Measurements from ENCODE around the gene VSIG10L.
A peak's percentile ranks its signal among the peaks of the same experiment; 100 is the strongest.

Gene VSIG10L

DNA sequence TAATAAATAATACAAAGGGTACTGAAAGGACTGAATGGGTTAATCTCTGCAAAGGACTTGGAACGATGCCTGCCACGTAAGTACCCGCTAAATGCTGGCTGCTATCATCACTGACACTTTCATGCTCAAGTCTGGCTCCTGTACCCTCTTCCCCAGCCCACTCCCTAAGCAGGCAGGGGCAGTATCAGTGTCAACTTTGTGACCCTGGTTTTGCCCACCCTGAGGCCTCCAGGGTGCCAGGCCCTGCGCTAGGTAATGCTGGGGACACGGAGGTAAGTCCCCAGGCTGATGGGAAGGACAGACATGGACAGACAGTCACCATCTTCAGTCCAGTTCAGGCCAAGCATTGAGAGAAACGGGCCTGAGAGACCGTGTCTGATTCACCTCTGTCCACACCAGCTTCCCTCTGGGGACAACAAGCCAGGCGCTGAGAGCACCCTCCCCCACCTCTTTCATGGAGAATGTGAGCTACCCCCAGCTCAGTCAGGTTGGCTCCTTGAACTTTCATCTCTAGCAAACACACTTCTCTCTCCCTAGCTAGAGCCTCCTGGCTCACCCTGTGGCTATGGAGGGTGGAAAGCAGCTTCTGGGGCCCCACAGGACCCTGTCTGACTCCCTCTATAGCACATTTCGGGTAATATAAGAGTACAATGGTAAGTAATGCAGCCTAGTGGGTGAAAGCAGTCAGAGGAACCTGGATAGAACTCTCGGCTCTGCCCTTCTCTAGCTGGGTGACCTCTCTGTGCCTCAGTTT, 23.4 kb upstream of the VSIG10L start:
- DNase-seq, result no peak

DNA sequence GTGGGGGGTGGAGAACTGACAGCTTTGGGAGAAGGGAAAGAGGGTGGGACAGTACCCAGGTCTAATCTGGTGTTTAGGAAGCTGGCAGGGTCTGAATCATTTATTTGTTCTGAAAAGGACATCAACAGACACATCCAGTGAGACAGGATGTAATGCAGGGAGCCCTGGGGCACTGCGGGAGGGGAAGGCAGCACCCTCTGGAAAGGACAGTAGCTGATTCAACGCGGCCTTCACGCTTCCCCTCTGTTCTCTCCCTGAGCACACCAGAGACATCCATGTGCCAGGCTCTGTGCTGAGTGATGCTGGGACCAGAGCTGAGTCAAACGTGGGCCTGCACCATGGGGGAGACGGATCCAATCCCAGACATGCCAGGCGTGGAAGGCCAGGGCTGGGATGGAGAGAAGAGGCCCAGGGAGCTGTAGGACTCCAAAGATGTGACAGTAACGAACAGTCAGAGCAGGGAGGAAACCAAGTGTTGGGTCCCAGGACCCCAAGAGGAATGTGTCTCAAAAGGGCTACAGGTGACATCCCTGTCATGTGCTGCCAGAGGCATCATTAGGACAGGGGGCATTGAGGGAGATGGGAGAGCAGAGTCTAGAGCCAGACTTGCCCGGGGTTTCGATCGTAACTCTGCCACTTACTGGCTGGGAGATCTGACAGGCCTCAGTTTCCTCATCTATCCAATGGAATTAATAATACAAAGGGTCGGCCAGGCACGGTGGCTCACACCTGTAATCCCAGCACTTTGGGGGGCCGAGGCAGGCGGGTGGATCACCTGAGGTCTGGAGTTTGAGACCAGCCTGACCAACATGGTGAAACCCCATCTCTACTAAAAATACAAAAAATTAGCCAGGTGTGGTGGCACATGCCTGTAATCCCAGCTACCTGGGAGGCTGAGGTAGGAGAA, 22.5 kb upstream of the VSIG10L start:
- no peak for DNase-seq

DNA sequence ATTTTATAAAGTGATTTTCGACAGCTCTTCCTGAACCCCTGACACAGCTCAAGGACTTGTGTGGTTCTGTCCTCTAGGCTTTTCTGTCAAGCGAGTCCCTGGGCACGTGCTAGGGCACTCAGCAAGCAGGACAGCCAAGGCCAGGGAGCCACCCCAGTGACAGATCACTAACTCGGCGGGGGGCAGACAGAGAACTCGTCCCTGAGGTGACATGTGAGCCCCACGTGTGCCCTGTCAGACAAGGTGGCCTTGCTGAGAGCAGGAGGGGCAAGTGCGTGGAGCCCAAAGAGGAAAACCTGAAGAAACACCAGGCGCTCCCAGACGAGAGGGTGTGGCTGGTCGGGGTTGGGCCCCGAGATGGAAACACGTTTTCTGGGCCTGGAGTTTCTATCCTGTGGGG, 19.3 kb upstream of the VSIG10L start:
- DNase-seq, result no peak

DNA sequence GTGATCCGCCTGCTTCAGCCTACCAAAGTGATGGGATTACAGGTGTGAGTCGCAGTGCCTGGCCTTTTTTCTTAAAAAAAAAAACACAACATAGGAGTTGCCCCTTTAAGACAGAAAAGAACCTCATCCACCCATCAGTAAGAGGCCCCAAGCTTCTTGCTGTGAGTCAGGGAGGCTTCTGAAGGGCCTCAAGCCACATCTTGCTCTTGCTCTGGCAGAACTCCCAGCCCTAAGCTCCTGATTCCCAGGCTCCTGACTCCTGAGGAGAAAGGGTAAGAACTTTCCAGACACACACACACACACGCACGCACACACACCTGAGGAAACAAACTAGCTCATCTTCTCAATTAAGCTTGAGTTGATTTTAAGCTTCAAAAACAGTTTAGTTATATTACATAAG, 17.4 kb upstream of the VSIG10L start:
- DNase-seq, result no peak

DNA sequence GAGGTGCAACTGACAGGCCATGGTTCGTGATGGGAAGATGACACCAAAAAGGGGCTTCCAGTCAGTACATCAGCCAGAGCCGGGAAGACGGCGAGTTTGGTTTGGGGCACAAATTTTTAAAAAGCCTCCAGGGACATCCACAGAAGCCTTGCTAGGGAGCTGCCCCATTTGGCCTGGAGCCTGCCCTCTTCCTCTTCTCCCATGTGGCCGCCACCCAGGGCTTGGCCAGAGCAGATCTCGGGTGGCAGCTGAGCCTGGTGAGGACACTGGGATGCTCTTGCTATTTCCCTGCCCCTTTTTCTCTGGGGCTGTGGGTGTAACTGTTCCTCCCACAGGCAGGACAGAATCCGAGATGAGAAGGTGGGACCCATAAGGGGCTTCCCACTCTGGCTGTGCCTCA, 16.0 kb upstream of the VSIG10L start:
- no peak for DNase-seq

DNA sequence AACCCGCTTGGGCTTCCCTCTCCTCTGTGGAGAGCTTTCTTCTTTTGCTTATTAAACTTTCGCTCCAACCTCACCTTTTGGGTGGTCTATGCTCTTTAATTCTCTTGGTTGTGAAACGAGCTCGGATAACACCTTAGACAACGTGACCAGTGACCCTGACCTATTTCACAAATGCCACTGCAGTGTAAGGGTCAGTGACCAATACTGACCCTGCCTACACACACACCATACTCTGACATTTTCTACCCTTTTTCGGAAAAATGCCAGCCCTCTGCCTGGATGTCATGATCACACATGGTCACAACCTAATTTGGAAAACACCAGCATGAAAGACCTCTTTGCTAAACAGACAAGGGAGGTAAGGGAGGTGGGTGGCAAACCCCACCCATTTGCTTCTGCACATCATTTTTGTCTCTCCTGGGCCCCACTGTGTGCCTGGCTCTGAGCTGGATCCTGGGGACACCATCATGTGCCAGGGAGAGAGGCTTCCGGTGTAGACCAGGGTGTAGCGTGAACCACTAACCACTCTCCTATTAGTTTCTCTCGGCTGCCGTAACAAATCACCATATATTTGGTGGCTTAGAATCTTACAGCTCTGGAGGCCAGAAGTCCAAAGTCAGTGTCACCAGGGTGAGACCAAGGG, 14.3 kb upstream of the VSIG10L start:
- DNase-seq, result no peak

DNA sequence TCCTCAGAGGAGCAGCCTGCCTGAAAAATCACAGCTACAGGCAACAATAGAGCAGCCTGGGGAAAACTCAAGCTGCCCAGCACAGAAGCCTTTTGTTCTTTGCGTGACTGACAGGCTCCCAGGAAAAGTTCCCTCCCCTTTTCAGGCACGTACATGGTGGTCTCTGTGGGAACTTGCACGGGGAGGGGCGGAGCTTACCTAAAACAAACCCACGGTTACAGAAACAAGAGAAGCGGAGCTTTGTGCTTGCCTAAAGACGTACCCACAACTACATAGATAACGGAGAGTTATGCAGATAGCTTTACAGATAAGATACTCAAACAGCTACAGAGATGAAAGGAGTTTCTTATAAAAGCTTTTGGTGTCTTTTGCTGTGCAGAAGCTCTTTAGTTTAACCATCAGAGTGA, 12.8 kb upstream of the VSIG10L start:
- DNase-seq, result no peak

DNA sequence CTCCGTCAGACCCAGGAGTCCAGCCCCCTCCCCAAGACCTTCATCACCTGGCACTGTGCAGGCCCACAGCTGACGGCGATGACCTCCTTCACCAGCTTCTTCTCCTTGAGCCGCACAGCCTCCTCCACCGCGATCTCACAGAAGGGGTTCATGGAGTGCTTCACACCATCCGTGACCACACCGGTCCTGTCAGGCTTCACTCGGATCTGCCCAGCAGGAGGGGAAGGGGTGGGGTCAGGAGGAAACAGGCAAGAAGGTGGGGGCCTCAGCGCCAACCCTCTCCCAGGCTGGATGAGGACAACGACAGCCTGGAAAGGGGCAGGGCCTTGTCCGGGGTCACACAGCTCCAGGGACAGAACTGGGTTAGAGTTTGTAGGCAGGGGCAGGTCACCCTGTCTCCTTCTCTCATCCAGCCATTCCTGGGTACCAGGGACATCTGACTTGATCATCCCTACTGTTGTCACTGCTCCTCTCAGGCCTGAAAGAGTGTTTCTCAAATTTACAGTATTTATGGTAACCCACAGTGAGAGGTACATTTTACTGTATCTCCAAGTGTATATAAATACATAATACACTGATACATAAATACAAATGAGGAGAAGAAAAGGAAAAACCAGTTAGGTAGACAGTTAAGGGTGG, 12.3 kb upstream of the VSIG10L start:
- no peak for DNase-seq

DNA sequence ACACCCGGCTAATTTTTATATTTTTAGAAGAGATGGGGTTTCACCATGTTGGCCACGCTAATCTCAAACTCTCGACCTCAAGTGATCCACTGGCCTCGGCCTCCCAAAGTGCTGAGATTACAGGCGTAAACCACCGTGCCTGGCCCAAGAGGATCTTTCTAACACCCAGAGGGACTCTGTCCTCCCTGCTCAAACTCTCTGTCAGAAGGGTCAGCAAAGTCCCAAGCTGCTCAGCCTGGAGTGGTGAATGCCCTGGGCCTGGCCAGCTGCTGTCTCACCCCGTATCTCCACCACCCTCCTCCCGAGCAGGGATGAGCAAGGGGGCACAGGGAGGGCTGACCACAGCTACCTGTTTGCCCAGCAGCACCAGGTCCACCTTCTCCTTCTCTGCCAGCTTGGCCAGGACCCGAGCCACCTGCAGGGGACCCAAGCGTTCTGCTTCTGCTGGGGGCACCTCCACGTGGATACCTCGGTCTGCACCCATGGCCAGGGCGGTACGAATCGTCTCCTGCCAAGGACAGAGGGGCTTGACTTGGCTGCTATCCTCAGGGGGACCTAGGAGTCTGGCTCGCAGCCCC, 10.9 kb upstream of the VSIG10L start:
- DNase-seq, result no peak

DNA sequence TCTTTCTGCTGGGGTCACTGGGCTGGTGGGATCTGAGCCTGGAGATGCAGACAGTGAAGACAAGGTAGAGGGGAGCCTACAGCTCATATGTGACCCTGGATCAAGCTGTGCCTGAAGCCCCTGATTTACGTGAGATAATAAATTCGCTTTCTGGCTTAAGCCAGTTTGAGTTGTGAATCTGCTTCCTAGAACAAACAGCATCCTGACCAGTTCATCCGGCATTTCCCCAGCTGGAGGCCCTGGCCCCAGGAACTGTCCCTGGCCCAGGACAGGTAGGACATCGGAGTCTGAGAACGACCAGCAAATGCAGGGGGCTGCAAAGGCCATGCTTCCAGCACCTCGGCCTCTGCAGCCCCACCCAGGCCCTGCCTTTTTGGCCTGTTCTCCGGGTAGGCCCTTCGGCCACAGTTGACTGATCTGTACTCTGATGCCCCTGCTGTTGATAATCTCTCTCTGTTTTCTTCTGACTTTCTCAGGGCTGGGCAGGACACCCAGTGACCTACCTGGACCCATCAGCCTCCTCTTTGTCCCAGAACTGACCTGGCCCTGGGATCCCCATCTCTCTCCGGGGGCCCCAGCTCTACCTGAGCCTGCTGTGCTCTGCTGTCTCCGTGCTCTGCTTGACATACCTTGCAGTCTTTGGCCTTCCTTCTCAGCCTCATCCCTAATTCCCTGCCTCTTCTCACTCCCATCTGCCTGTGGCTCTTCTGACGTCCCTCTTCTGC, 9.5 kb upstream of the VSIG10L start:
- no peak for DNase-seq

DNA sequence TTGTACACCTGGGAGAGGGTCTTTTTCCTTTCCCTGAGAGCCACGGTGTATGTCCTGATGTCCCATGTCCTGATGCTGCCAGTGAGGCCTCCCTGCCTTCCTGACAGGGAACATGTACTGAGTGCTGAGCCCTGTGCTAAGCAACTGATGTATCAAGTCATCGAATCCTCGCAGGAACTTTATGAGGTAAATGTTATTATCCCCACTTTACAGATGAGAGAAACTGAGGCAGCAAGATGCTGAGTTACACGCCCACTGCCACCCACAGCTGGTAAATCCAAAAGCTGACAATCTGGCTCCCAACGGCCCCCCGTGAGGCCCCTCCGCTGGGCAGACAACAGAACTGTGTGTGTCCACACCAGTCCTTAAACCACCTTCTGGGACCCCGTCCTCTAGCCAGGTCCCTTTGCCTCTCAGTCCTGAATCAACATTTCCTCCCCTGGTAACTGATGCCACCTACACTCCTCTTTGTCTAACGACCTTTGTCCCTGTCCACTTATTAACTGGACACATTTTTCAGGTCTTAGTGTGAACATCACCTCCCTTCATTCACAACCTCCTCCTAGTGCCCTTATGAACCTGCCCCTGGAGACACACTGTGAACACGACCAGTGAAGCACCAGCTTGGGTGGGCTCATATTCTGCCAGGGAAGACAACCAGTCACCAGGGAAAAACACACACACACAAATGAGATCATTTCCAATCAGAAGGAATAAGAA, 5.4 kb upstream of the VSIG10L start:
- no peak for DNase-seq

DNA sequence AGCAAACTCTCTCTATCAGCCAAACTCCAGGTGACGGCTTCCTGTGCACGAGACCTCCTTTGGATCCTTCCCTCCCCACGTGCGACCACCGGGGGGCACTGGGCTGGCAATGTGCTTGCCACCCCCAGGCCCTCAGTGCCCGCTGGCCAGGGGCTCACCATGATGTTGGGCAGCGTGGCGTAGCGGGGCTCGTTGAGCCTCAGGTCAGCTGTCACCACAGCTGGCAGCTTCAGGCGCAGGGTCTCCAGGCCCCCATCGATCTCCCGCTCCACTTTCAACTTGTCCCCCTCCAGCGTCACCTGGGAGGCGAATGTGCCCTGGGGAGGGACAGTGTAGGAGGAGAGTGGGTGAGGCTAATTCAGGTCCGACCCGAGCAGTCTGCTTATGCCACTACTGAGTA, 4.8 kb upstream of the VSIG10L start:
- no peak for DNase-seq

DNA sequence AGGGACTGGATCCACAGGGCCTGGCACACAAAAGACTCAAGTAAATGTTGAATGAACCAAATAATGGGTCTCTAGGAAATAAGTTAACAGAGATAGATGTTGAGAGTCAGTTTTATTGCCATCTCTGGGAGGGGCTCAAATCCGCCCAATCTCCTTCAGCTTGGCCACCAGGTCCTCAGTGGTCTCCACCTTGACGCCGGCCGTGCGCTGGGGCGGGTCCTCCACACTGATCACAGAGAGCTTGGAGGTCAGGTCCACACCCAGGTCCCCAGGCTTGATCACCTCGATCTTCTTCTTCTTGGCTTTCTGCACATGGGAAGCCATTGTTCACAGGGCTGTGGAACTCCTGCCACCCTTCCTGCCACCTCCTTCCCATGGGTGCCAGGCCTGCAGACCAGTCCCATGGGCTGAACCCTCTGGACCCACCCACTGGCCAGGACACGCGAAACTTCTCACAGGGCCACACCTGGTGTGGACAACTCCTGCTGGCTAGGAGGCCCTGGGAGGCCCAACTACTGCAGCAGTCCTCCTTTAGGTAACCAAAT, 3.2 kb upstream of the VSIG10L start:
- DNase-seq, result no peak

DNA sequence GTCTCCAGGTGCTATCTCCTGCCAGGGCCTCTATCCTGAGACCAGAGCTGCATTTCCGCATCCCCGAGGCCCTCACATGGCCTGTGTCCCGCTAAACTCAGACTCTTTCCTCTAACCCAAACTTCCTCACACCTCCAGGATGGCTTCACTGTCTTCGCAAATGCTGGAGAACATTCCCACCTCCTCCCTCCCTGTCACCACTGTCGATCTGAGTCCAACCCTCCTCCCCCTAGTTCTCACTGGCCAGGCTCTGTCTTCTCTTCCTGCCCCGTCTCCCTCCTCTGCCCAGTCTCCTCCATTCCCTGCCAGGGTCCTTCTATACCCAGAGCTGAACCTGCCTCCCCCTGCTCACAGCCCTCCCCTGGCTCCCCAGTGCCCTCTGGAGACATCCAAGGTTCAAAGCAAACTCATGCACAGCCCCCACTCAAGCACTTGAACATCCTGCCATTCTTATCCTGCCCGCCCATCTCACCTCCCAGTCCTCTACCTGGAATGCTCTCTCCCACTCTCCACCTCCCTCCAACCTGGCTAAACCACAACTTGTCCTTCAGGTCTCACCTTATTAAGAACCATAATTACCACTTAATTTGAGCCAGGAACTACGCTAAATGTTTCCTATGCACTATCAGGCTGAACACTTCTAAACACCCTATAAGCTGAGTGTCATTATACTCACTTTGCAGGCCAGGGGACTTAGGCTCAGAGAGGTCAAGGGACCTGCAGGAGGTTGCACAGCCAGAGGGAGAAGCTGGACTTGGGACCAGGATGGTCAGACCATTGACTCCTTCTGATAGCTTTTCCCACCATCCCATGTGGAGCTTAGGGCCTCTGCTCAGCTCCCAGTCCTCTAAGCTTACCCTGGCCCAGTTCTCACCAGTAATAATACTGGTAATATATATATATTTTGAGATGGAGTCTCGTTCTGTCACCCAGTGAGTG, 961 bp upstream of the VSIG10L start:
- DNase-seq, result no peak

DNA sequence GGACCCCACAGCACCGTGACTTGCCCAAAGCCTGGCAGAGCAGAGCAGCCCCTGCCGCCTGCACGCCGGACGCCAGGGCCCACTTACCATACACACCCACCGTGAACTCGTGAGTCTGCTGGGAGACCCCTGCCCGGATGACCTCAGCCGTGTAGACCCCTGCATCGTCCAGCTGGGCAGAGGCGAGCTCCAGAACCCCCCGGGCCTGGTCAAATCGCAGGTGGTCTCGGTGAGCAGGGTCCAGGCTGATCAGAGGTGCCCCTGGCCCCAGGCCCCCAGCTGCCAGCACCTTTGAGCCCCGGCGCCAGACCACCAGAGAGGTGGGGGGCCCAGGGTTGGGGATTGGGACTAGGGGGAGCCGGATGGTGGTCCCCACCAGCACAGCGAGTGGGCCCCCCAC, 873 bp downstream of the VSIG10L start:
- no peak for DNase-seq

DNA sequence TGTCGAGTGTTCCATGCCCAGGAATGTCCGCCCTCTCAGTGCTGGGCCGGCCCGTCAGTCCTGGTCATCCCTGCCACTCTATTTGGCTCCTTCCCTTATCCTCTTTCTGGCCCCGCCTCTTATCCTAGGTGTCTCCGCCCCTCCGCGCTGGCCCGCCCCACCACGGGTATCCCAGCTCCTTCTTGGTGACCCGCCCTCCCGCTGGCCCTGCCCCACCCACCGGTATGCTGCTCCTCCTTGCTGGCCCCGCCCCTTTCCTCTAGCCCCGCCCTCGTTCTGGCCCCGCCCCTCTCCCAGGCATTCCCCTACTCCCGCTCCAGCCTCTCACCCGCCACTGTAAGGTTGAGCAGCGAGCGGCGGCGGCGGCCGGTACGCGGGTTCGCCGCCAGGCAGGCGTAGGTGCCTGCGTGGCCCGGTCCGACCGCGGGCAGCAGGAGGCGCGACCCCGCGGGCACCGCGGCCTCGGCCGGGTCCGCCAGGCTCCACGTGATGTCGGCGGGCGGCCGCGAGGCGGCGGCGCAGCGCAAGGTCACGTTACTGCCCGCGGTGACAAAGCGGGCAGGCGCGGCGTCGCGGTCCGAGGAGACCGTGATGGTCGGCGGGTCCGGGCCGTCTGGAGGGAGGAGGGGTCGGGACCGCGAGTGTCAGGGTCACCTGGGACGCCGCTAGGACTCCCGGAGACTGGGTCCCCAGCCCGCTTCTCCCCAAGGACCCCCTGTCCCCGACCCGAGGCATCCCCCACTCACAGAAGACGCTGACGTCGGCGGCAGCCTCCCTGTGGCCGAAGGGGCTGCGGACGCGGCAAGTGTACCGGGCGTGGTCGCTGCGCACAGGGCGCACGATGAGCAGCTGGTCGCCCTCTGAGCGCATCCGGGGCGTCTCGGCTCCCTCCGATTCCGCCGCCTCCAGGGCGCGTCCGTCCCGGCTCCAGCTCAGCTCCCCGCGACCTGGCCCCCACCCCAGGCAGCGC, 2.0 kb downstream of the VSIG10L start:
- DNase-seq, result peak; percentile 89

DNA sequence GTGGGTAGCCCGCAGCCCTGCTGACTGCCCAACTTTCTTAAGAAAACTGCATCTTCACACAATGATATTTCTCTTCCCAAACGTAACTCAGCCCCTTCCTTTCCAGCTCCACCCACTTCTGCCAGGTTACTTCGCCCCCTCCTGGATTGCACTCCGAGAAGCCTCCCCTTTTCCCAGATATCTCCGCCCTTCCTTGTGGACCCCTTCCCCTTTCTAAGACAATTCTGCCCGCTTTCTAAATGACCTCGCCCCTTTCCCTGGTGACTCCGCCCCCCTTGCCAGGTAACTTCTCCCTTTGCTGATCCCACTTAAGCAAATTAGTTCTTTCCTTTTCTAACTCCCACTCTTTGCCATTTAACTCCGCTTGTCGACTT, 2.6 kb downstream of the VSIG10L start:
- no peak for DNase-seq

DNA sequence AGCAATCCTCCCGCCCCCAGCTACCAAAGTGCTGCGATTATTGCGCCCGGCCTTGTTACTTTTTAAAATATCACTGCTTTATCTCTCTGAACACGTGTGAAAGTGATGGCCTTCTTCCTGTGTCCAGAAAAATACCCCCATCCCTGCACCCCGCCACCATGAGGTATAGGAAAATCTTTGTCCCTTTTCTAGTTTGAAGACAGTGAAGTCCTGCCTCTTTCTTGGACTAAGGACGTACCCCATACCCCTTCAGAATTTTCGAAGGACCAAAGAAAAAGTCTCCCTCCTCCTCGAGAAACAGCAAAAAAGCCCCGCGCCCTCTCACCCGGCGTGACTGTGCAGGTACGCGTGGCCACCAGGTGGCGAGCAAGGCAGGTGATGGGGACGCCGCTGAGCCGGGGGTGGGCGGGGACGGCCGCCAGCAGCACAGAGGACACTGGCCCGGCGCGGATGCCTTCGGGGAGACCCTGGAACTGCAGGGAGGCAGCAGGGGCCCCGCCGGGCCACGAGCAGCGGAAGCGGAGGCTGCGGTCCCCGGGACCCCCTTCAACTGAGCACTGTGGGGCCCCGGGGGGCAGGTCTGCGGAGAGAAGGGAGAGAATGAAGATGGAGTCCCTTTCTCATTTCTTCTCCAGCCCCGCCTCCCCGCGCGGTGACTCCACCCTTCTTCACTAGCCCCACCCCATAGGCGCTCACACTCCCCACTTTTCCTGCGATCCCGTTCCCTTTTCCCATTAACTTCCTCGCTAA, 3.2 kb downstream of the VSIG10L start:
- peak; percentile 46 for DNase-seq
